ENCODE results near the gene CH25H.

- TF ChIP-seq CTCF (IDR thresholded peaks at IDR 0.05) (no peak), POLR2AphosphoS5 (IDR thresholded peaks at IDR 0.05) (no peak), POLR2A (IDR thresholded peaks at IDR 0.05) (no peak)
Measured at GRCh38 chr10:89202033-89202425, 5.1 kb downstream of the CH25H start.
